Ovary (tissue), 3 donors: Measurements from ENCODE around the gene PRELID2.

ENCODE experiments used
- EP300 ChIP-seq: sonication (generic); formaldehyde crosslinking; IDR thresholded peaks from one replicate; pipeline ENCODE4 v1.6.1; 2017; ENCODE audit warnings: antibody characterized with exemption
- POLR2A ChIP-seq: fragments of 450-650 bp; IDR thresholded peaks from one replicate; pipeline ENCODE4 v1.6.1; 2017; ENCODE audit warnings: antibody characterized with exemption, mild to moderate bottlenecking, moderate library complexity
- TF ChIP-seq, protein P1 (sequence below), 3 donors: fragments of 450-650 bp in 2 of 3; fragments of 200-600 bp in 1 of 3; IDR thresholded peaks; one replicate each; pipeline versions ENCODE4 v1.5.1 to v1.8.0; 2016 to 2022; ENCODE audit warnings: antibody characterized with exemption in 3 of 3, mild to moderate bottlenecking in 1 of 3
- donor health status: DM: no; HTN: no; CAD: no.

DNA sequence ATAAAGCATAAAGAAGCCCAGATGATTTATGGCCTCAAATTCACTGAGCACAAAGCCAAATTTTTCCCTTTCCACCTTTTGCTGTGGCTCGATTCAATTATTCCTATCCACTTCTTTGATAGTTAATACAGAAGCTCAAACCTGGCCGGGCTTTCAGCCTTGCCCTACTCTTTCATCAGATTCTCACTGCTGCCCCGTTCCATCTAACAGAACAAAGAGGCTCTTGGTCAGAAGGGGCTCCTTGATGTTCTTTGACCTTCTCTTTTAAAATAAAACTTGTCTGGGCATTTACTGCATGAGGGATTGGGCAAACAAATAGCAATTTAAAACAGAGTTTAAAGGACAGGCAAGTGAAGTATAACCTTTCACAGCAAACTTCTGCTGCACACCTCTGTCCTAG lies 27.9 kb upstream of the PRELID2 start:
- no peak for TF ChIP-seq POLR2A
- TF ChIP-seq, protein P1, sequence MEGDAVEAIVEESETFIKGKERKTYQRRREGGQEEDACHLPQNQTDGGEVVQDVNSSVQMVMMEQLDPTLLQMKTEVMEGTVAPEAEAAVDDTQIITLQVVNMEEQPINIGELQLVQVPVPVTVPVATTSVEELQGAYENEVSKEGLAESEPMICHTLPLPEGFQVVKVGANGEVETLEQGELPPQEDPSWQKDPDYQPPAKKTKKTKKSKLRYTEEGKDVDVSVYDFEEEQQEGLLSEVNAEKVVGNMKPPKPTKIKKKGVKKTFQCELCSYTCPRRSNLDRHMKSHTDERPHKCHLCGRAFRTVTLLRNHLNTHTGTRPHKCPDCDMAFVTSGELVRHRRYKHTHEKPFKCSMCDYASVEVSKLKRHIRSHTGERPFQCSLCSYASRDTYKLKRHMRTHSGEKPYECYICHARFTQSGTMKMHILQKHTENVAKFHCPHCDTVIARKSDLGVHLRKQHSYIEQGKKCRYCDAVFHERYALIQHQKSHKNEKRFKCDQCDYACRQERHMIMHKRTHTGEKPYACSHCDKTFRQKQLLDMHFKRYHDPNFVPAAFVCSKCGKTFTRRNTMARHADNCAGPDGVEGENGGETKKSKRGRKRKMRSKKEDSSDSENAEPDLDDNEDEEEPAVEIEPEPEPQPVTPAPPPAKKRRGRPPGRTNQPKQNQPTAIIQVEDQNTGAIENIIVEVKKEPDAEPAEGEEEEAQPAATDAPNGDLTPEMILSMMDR (IDR thresholded peaks at IDR 0.05): no peak
- TF ChIP-seq EP300: no peak
